ENCODE data around the gene DBNDD2.

DBNDD2 gene

DNA sequence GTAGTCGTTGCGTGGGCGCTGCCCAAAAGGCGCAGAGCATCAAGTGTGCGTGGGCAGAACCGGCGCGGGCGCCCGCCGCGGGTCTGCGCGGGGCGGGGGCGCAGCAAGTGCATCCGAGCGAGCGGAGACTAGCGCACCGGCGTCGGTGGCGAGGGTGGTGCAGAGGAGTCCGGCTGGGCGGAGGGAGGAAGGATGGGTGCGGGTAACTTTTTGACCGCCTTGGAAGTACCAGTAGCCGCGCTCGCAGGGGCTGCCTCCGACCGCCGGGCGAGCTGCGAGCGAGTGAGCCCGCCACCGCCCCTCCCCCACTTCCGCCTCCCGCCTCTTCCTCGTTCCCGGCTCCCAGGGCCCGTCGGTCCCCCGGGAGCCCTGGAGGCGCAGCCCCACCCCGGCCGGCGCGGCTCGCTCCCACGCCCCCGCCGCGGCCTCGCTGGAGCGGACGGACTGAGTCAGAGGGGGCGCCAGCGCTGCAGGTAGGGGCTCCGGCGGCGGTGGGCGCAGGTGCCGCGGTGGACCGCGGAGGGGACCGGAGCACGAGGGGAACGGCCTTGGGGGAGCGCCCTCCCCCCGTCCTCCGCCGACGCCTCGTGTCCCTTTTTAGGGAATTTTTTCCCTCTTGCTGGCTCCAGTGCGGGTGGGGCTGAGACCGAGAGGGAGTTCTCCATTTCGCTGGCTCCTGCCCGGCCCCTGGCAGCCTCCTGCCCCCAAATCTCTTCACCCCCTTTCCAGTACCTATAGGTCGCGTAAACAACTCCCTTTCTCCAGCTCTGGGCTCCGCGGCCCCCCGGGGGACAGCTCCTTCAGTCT, 1.6 kb upstream of the DBNDD2 start (continued):
- TF ChIP-seq, protein P1, sequence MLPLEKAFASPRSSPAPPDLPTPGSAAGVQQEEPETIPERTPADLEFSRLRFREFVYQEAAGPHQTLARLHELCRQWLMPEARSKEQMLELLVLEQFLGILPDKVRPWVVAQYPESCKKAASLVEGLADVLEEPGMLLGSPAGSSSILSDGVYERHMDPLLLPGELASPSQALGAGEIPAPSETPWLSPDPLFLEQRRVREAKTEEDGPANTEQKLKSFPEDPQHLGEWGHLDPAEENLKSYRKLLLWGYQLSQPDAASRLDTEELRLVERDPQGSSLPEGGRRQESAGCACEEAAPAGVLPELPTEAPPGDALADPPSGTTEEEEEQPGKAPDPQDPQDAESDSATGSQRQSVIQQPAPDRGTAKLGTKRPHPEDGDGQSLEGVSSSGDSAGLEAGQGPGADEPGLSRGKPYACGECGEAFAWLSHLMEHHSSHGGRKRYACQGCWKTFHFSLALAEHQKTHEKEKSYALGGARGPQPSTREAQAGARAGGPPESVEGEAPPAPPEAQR (tag by site-specific recombination; IDR thresholded peaks at IDR 0.05) = no peak
- no peak for TF ChIP-seq ZNF501 (tag by site-specific recombination; IDR thresholded peaks at IDR 0.05)
- no peak for TF ChIP-seq ZNF138 (tag by site-specific recombination; IDR thresholded peaks at IDR 0.05; ENCODE audit: borderline replicate concordance)
- no peak for TF ChIP-seq ZNF560 (tag by site-specific recombination; IDR thresholded peaks at IDR 0.05; ENCODE audit: borderline replicate concordance)
- no peak for TF ChIP-seq ZNF37A (tag by site-specific recombination; IDR thresholded peaks at IDR 0.05)
- peak; percentile 99 for TF ChIP-seq IKZF3 (tag by site-specific recombination; IDR thresholded peaks at IDR 0.05)
- TF ChIP-seq, protein P2, sequence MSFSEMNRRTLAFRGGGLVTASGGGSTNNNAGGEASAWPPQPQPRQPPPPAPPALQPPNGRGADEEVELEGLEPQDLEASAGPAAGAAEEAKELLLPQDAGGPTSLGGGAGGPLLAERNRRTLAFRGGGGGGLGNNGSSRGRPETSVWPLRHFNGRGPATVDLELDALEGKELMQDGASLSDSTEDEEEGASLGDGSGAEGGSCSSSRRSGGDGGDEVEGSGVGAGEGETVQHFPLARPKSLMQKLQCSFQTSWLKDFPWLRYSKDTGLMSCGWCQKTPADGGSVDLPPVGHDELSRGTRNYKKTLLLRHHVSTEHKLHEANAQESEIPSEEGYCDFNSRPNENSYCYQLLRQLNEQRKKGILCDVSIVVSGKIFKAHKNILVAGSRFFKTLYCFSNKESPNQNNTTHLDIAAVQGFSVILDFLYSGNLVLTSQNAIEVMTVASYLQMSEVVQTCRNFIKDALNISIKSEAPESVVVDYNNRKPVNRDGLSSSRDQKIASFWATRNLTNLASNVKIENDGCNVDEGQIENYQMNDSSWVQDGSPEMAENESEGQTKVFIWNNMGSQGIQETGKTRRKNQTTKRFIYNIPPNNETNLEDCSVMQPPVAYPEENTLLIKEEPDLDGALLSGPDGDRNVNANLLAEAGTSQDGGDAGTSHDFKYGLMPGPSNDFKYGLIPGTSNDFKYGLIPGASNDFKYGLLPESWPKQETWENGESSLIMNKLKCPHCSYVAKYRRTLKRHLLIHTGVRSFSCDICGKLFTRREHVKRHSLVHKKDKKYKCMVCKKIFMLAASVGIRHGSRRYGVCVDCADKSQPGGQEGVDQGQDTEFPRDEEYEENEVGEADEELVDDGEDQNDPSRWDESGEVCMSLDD (tag by site-specific recombination; IDR thresholded peaks at IDR 0.05) = no peak
- TF ChIP-seq ZNF366 (tag by site-specific recombination; conservative IDR thresholded peaks at IDR 0.05) = no peak
- TF ChIP-seq ZNF248 (tag by site-specific recombination; IDR thresholded peaks at IDR 0.05) = no peak
- TF ChIP-seq ZNF514 (tag by site-specific recombination; IDR thresholded peaks at IDR 0.05) = no peak
- TF ChIP-seq ZNF792 (tag by site-specific recombination; IDR thresholded peaks at IDR 0.05) = no peak
- TF ChIP-seq ZNF2 (tag by site-specific recombination; IDR thresholded peaks at IDR 0.05) = peak; percentile 83
- no peak for TF ChIP-seq ZNF24 (tag by site-specific recombination; IDR thresholded peaks at IDR 0.05)
- no peak for TF ChIP-seq ZNF433 (tag by site-specific recombination; IDR thresholded peaks at IDR 0.05; ENCODE audit: low read depth)
- TF ChIP-seq ZBTB21 (tag by site-specific recombination; IDR thresholded peaks at IDR 0.05) = no peak
- no peak for TF ChIP-seq ZNF354C (tag by site-specific recombination; IDR thresholded peaks at IDR 0.05; ENCODE audit: borderline replicate concordance, low read depth)
- no peak for TF ChIP-seq ZFP41 (tag by site-specific recombination; IDR thresholded peaks at IDR 0.05; ENCODE audit: borderline replicate concordance)
- peak; percentile 61; the same call in 1 of the 2 replicates for TF ChIP-seq GLIS2 (tag by site-specific recombination; IDR thresholded peaks at IDR 0.05)
- no peak for TF ChIP-seq ZNF140 (tag by site-specific recombination; IDR thresholded peaks at IDR 0.05)
- no peak for TF ChIP-seq ZNF223 (tag by site-specific recombination; IDR thresholded peaks at IDR 0.05)
- TF ChIP-seq ZNF416 (tag by site-specific recombination; IDR thresholded peaks at IDR 0.05) = no peak
- no peak for TF ChIP-seq ZNF202 (tag by site-specific recombination; IDR thresholded peaks at IDR 0.05; ENCODE audit: borderline replicate concordance)
- no peak for TF ChIP-seq GFI1B (tag by site-specific recombination; IDR thresholded peaks at IDR 0.05)
- TF ChIP-seq, protein P3, sequence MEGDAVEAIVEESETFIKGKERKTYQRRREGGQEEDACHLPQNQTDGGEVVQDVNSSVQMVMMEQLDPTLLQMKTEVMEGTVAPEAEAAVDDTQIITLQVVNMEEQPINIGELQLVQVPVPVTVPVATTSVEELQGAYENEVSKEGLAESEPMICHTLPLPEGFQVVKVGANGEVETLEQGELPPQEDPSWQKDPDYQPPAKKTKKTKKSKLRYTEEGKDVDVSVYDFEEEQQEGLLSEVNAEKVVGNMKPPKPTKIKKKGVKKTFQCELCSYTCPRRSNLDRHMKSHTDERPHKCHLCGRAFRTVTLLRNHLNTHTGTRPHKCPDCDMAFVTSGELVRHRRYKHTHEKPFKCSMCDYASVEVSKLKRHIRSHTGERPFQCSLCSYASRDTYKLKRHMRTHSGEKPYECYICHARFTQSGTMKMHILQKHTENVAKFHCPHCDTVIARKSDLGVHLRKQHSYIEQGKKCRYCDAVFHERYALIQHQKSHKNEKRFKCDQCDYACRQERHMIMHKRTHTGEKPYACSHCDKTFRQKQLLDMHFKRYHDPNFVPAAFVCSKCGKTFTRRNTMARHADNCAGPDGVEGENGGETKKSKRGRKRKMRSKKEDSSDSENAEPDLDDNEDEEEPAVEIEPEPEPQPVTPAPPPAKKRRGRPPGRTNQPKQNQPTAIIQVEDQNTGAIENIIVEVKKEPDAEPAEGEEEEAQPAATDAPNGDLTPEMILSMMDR (tag by site-specific recombination; IDR thresholded peaks at IDR 0.05) = peak; percentile 30; the same call in 1 of the 2 replicates
- TF ChIP-seq ZBTB1 (tag by site-specific recombination; IDR thresholded peaks at IDR 0.05) = peak; percentile 80; the same call in 1 of the 2 replicates
- TF ChIP-seq ZFP3 (tag by site-specific recombination; IDR thresholded peaks at IDR 0.05; ENCODE audit: low read depth) = no peak
- no peak for TF ChIP-seq ZNF184 (tag by site-specific recombination; IDR thresholded peaks at IDR 0.05)
- TF ChIP-seq, protein P4, sequence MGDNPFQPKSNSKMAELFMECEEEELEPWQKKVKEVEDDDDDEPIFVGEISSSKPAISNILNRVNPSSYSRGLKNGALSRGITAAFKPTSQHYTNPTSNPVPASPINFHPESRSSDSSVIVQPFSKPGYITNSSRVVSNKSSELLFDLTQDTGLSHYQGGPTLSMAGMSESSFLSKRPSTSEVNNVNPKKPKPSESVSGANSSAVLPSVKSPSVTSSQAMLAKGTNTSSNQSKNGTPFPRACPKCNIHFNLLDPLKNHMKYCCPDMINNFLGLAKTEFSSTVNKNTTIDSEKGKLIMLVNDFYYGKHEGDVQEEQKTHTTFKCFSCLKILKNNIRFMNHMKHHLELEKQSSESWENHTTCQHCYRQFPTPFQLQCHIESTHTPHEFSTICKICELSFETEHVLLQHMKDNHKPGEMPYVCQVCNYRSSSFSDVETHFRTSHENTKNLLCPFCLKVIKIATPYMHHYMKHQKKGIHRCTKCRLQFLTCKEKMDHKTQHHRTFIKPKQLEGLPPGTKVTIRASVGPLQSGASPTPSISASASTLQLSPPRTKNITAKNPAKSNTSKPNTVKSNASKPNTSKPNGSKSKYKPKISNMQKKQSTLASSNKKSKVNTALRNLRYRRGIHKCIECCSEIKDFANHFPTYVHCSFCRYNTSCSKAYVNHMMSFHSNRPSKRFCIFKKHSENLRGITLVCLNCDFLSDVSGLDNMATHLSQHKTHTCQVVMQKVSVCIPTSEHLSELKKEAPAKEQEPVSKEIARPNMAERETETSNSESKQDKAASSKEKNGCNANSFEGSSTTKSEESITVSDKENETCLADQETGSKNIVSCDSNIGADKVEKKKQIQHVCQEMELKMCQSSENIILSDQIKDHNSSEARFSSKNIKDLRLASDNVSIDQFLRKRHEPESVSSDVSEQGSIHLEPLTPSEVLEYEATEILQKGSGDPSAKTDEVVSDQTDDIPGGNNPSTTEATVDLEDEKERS (tag by site-specific recombination; IDR thresholded peaks at IDR 0.05) = no peak
- no peak for TF ChIP-seq MYNN (tag by site-specific recombination; IDR thresholded peaks at IDR 0.05; ENCODE audit: borderline replicate concordance)
- TF ChIP-seq ZNF701 (tag by site-specific recombination; IDR thresholded peaks at IDR 0.05) = no peak
- TF ChIP-seq ZNF76 (tag by site-specific recombination; IDR thresholded peaks at IDR 0.05; ENCODE audit: borderline replicate concordance, low read depth) = peak; percentile 68
- TF ChIP-seq FEZF1 (tag by site-specific recombination; IDR thresholded peaks at IDR 0.05) = peak; percentile 16; the same call in 1 of the 2 replicates
- TF ChIP-seq KLF10 (tag by site-specific recombination; IDR thresholded peaks at IDR 0.05) = peak; percentile 70

Measured in HEK293 (cell line).